Muscle of leg (tissue), 11 donors: ENCODE data around the gene ARHGAP4. TPM values are rescaled to one million over a fixed set of nuclear protein-coding genes. Genes with fewer than 3 reads are reported as not detected.

Experiments
- DNase-seq: peaks from one replicate; pipeline ENCODE4 v3.0.0; 2013
- H3K27ac ChIP-seq: one replicate; pipeline ENCODE4 v1.5.1; 2013; ENCODE audit warnings: mild to moderate bottlenecking, low read length, control low read depth
- H3K27me3 ChIP-seq: one replicate; pipeline ENCODE4 v1.6.1; 2013; ENCODE audit warnings: low read length; ENCODE audit not compliant: control insufficient read depth, insufficient read depth
- H3K36me3 ChIP-seq: one replicate; pipeline ENCODE4 v1.6.1; 2013; ENCODE audit warnings: low read length; ENCODE audit not compliant: control insufficient read depth, insufficient read depth
- H3K4me1 ChIP-seq: one replicate; pipeline ENCODE4 v1.6.1; 2013; ENCODE audit warnings: low read length; ENCODE audit not compliant: control insufficient read depth, insufficient read depth
- H3K4me3 ChIP-seq: one replicate; pipeline ENCODE4 v1.5.1; 2013; ENCODE audit warnings: low read length, control low read depth
- H3K9me3 ChIP-seq: replicated peaks from 2 replicates; pipeline ENCODE4 v1.6.1; 2013; ENCODE audit warnings: low read depth, low read length; ENCODE audit not compliant: control insufficient read depth
- WGBS: methylation state at CpG from one replicate; pipeline ENCODE4 v1.1.5; 2013; ENCODE audit warnings: missing lambda C conversion rate; ENCODE audit not compliant: insufficient coverage; 5-methylcytosine and 5-hydroxymethylcytosine counted together
- polyA plus RNA-seq, 8 donors: library from polyadenylated mRNA; unstranded; fragments of 120-200 nt; gene quantifications; one replicate each; pipeline versions ENCODE4 v1.2.1 to v1.2.3, GENCODE V29; 2013; ENCODE audit warnings: inconsistent platforms in 1 of 8, low replicate concordance in 1 of 8; ENCODE audit not compliant: insufficient read length in 8 of 8, insufficient read depth in 1 of 8
- total RNA-seq: library from RNA; stranded (reverse); fragments of 120-200 nt; gene quantifications from one replicate; pipeline ENCODE4 v1.2.4, GENCODE V29; 2013

ARHGAP4 gene
- total and polyA plus RNA-seq, 9 donors = 15.1 to 30.8 (median 20.0) TPM

GRCh38 chrX:153867139-153867538, 58.9 kb downstream of the ARHGAP4 start:
- Histone ChIP-seq H3K27ac (no peak overlapping the region), H3K9me3 (no peaks in the 10 kb centered on the region), H3K36me3 (no peaks in the 10 kb centered on the region), H3K4me1 (no peaks in the 10 kb centered on the region), H3K4me3 (no peak overlapping the region), H3K27me3 (peaks cover 61% of the 10 kb centered on the region)
- WGBS = 70% methylated on average over 6 of the region's 9 CpGs
- DNase-seq = no peak

DNA sequence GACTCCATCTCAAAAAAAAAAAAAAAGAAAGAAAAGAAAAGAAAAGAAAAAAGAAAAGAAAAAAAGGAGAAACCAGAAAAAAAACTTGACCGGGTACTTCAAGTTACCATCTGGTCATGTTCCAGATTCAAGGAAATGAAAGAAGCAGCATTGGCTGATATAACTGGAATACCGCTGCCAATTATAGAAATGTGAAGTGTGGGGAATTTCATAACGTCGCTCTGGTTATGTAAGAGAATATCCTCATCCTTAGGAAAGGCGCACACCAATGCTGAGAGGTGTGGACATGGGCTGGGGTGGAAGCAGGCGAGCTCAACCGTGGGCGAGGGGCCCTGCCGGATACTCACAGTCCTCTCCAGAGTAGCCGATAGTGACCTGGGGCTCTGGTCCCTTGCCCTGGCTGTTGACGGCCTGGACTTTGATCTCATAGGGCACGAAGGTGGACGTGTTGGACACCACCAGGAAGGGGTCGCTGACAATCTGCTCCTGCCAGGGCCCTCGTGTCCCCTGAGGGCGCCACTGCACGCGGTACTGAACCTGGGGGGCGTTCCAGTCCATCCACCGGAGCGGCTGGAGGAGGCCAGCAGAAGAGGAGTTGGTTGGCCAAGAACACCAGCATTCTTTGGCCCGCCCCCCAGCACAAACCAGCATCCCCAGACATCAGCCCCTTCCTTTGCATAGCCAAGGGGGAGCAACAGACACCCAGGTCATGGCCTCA, 59.6 kb downstream of the ARHGAP4 start:
- Histone ChIP-seq H3K27ac (no peak overlapping the region), H3K9me3 (no peaks in the 10 kb centered on the region), H3K36me3 (no peaks in the 10 kb centered on the region), H3K4me1 (no peaks in the 10 kb centered on the region), H3K4me3 (no peak overlapping the region), H3K27me3 (peaks cover 62% of the 10 kb centered on the region)
- WGBS = 86% methylated on average over 18 of the region's 22 CpGs
- DNase-seq = no peak

GRCh38 chrX:153865685-153866084, 60.4 kb downstream of the ARHGAP4 start:
- WGBS = 87% methylated on average over 7 of the region's 9 CpGs
- Histone ChIP-seq H3K36me3 (no peaks in the 10 kb centered on the region), H3K4me3 (no peak overlapping the region), H3K27ac (no peak overlapping the region), H3K27me3 (peaks cover 61% of the 10 kb centered on the region), H3K9me3 (no peaks in the 10 kb centered on the region), H3K4me1 (no peaks in the 10 kb centered on the region)
- no peak for DNase-seq

DNA sequence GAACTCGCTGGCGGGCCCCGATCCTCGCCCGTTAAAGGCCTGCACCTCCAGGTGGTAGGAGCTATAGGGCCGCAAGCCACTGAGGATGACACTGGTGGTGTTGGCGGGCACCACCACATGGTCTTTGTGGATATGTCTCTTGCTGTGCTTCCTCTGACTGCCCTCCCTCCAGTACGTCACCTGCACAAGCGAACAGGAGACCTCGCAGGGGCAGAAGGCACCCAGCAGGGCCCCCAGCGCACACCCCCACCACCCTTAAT, 60.8 kb downstream of the ARHGAP4 start:
- no peak for DNase-seq
- Histone ChIP-seq H3K9me3 (no peaks in the 10 kb centered on the region), H3K36me3 (no peaks in the 10 kb centered on the region), H3K27ac (no peak overlapping the region), H3K4me1 (no peaks in the 10 kb centered on the region), H3K4me3 (no peak overlapping the region), H3K27me3 (peaks cover 56% of the 10 kb centered on the region)
- whole genome bisulfite sequencing = 89% methylated on average over 7 of the region's 11 CpGs

DNA sequence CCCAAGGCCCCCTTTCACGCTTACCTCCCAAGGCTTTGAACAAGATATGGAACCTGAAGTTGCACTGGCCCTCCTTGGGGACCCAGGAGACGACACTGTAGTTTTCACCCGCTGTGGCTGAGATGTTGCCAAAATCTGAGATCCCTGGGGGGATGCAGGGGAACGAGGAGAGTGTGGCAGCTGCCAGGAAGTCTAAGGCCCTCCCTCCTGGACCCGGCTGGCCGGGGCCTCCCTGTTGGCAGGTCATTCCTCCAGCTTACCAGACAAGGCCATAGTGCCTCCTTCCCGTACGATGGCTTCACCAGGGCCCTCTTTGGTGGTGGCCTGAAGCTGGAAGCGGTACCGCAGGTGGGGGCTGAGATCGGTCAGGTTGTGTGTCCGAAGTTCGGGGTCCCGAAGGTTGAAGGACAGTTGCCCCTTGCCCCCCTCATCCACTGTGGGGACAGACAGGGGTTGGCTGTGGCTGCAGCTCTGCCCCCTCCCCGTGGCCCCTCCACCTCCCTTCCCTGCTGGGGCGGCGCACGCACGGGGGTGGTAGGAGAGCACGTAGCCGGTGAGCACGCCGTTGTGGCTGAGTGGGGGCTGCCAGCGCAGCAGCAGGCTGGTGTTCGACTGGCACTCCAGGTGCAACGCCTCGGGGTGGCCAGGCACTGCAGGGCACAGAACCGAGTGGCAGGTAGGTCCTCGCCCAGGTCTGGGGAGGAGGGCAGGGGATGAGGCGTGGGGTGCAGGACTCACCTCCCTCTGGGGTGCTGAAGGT, 61.3 kb downstream of the ARHGAP4 start:
- no peak for DNase-seq
- Histone ChIP-seq H3K27ac (no peak overlapping the region), H3K4me3 (no peak overlapping the region), H3K9me3 (no peaks in the 10 kb centered on the region), H3K36me3 (no peaks in the 10 kb centered on the region), H3K4me1 (no peaks in the 10 kb centered on the region), H3K27me3 (peaks cover 59% of the 10 kb centered on the region)
- 81% methylated on average over 19 of the region's 30 CpGs for WGBS

DNA sequence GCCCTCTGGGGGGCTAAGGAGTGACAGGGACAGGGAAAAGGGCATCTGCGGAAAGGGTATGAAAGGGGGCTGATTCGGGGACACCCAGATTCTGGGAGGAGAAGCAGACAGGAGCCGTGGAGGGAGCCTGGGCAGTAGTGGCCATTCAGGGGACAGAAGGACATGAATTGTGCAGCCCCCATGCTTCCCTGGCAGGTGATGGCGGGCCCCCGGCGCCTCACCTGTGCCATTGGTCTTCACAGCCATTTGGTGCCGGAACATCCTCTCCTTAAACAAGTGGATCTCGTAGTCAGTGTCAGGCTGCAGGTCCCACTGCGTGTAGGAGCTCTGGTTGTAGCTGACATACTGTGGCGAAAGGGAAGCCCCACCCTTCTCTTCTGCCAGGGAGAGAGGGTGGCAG, 62.0 kb downstream of the ARHGAP4 start:
- Histone ChIP-seq H3K27ac (no peak overlapping the region), H3K9me3 (no peaks in the 10 kb centered on the region), H3K4me1 (no peaks in the 10 kb centered on the region), H3K27me3 (peaks cover 62% of the 10 kb centered on the region), H3K36me3 (no peaks in the 10 kb centered on the region), H3K4me3 (no peak overlapping the region)
- DNase-seq = no peak
- whole genome bisulfite sequencing = 75% methylated on average over 7 of the region's 10 CpGs

DNA sequence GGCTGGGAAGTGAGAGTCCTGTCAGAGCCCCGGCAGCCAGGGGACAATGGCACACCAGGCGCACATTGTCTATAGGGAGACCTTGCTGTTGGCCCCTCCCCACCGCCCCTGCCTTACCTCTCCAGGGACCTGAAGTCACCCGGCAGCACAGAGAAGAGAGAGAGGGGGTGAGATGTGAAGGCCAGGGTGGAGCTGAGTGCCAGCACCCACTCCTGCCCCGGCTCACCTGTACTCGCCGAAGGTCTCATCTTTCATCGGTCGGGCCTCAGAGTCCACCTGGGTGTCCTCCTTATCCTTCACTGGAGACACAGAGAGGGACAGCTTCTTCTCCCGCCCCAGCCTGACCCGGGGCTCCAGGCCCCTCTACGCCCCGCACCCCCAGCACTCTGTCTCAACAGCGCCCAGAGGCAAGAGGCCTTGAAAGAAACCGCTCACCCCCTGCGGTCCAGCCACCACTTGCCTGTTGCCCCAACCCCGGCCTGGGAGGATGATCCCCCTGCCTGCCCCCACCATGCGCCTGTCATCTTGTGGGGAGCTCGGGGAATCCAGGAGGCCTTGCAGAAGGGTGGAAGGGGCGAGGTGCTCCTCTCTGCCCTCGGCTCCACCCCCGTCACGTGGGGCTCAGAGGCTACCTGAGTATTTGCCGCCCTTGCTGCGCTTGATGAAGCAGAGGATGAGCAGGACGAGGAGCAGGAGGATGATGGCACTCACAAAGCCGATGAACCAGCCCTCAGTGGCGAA, 62.6 kb downstream of the ARHGAP4 start:
- no peaks in the 10 kb centered on the region for H3K4me1 ChIP-seq
- peaks cover 61% of the 10 kb centered on the region for H3K27me3 ChIP-seq
- H3K9me3 ChIP-seq = no peaks in the 10 kb centered on the region
- no peak overlapping the region for H3K4me3 ChIP-seq
- H3K27ac ChIP-seq = no peak overlapping the region
- no peak for DNase-seq
- 61% methylated on average over 18 of the region's 28 CpGs for WGBS
- no peaks in the 10 kb centered on the region for H3K36me3 ChIP-seq

DNA sequence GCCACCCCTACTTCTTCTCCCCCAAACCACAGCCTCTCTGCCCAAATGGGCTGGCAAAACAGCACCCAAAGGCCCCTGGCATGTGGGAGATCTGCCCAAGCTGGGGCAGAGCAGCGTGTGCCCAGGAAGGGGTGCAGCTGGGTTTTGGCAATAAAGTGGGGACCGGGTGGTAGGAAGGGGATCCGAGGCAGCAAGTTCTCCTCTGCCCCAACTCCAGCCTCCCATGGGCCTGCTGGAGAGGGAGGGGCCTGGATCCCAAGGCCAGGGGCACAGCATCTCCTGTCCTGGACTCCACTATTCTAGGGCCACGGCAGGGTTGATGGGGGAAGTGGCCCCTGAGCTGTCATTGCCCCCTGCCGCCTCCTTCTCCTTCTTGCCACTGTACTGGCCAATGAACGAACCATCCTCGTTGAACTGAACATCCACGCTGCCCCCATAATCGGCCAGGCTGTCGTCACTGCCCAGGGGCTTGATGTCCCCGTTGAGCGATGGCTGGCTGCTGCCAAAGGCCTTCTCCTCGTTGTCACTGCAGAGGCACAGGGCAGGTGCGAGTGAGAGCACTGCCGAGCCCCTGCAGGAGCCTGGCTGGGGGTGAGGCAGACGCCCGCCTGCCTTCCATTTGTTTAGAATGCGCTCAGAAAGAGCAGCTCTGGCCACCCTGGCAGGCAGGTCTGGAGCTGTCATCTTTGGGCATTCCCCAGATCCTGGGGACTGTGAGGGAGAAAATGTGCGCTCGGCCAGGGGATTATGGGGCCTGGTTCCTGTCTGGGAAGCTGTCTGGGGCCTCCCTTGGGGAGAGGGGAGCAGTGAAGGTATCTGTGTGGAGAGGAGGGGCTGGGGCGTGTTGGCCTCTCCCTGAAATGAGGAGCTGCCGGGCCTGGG, 63.5 kb downstream of the ARHGAP4 start:
- peaks cover 67% of the 10 kb centered on the region for H3K27me3 ChIP-seq
- H3K36me3 ChIP-seq = no peaks in the 10 kb centered on the region
- 61% methylated on average over 16 of the region's 22 CpGs for WGBS
- no peaks in the 10 kb centered on the region for H3K9me3 ChIP-seq
- H3K4me3 ChIP-seq = no peak overlapping the region
- no peak for DNase-seq
- no peaks in the 10 kb centered on the region for H3K4me1 ChIP-seq
- H3K27ac ChIP-seq = no peak overlapping the region

- Histone ChIP-seq H3K4me3 (no peak overlapping the region), H3K36me3 (no peaks in the 10 kb centered on the region), H3K9me3 (no peaks in the 10 kb centered on the region), H3K4me1 (no peaks in the 10 kb centered on the region), H3K27me3 (peaks cover 62% of the 10 kb centered on the region), H3K27ac (no peak overlapping the region)
- 57% methylated on average over 18 of the region's 21 CpGs for WGBS
- no peak for DNase-seq
Measured at GRCh38 chrX:153861733-153862310, 64.2 kb downstream of the ARHGAP4 start.
